ENCODE data around the gene IFT88. TPM values are rescaled to one million over a fixed set of nuclear protein-coding genes. Genes with fewer than 3 reads are reported as not detected.

IFT88 gene
- polyA plus RNA-seq, 1 of the 3 experiments (the other 2 are of a cell fraction): 6.2 TPM

DNA sequence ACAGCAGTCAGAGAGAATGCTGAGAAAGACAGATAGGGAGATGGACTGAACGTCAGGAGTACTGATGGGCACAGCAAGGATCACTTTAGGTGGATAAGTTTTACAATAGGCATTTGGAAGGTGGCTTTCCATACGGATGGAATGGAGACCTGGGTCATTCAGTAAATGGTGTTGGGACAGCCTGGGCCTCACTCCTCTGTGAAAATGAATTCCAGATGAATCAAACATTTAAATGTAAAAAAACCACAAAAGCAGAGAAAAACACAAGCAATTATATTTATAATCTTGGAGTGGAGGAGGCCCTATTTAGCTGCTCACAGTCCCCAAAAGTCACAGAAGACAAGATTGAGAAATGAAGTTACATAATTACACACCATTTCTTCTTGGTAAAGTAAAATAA lies 141.3 kb downstream of the IFT88 start:
- H3K79me2 ChIP-seq (ENCODE audit: insufficient read depth): no peaks in the 10 kb centered on the region
- H3K27me3 ChIP-seq (ENCODE audit: insufficient read depth): no peaks in the 10 kb centered on the region
- ChIA-PET POLR2A (no interaction called here), CTCF (interaction anchor here (1.3 to 3.8 kb wide), 2 partner anchors 14 to 120 kb away, joined by 6 to 18 read pairs; no protein-coding TSS in a partner anchor)
- H3K9me3 ChIP-seq: no peaks in the 10 kb centered on the region
- H3K4me2 ChIP-seq: no peak overlapping the region
- H3K4me1 ChIP-seq (ENCODE audit: control insufficient read depth in 1 of 2, insufficient read depth in 2 of 2, low read depth in 1 of 2, low read length in 1 of 2): peaks cover 2 to 14% of the 10 kb centered on the region in 2 experiments; a peak in 3 of 4 replicates
- H3K27ac ChIP-seq (ENCODE audit: low read depth in 2 of 2, low read length in 1 of 2): peak overlapping the region in 1 of 2 experiments; percentile 80; a peak in 2 of 4 replicates
- H2AFZ ChIP-seq (ENCODE audit: low read depth): no peak overlapping the region
- 79% methylated on average over 2 of the region's 2 CpGs for WGBS (ENCODE audit: low lambda C conversion rate)
- no peaks in the 10 kb centered on the region for H3K36me3 ChIP-seq (replicated peaks in 1 of 2; ENCODE audit: control insufficient read depth in 1 of 2, insufficient read depth in 2 of 2, low read length in 1 of 2)
- no peaks in the 10 kb centered on the region for H3K9me2 ChIP-seq
- no peak overlapping the region for H3K4me3 ChIP-seq (ENCODE audit: low read depth in 2 of 2, low read length in 1 of 2)
- H4K20me1 ChIP-seq (ENCODE audit: insufficient read depth): no peaks in the 10 kb centered on the region
- TF ChIP-seq FOXM1 (IDR thresholded peaks at IDR 0.05; ENCODE audit: low read depth) (no peak), YY1 (IDR thresholded peaks at IDR 0.05; ENCODE audit: low read depth) (no peak), JUND (IDR thresholded peaks at IDR 0.05) (no peak), TAF1 (IDR thresholded peaks at IDR 0.05; ENCODE audit: borderline replicate concordance, low read depth, low read length) (no peak)
- TF ChIP-seq, protein P1, sequence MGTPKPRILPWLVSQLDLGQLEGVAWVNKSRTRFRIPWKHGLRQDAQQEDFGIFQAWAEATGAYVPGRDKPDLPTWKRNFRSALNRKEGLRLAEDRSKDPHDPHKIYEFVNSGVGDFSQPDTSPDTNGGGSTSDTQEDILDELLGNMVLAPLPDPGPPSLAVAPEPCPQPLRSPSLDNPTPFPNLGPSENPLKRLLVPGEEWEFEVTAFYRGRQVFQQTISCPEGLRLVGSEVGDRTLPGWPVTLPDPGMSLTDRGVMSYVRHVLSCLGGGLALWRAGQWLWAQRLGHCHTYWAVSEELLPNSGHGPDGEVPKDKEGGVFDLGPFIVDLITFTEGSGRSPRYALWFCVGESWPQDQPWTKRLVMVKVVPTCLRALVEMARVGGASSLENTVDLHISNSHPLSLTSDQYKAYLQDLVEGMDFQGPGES (IDR thresholded peaks at IDR 0.05; ENCODE audit: low read depth, low read length): no peak
- TF ChIP-seq, protein P2, sequence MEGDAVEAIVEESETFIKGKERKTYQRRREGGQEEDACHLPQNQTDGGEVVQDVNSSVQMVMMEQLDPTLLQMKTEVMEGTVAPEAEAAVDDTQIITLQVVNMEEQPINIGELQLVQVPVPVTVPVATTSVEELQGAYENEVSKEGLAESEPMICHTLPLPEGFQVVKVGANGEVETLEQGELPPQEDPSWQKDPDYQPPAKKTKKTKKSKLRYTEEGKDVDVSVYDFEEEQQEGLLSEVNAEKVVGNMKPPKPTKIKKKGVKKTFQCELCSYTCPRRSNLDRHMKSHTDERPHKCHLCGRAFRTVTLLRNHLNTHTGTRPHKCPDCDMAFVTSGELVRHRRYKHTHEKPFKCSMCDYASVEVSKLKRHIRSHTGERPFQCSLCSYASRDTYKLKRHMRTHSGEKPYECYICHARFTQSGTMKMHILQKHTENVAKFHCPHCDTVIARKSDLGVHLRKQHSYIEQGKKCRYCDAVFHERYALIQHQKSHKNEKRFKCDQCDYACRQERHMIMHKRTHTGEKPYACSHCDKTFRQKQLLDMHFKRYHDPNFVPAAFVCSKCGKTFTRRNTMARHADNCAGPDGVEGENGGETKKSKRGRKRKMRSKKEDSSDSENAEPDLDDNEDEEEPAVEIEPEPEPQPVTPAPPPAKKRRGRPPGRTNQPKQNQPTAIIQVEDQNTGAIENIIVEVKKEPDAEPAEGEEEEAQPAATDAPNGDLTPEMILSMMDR (IDR thresholded peaks at IDR 0.05): no peak
- TF ChIP-seq, protein P3, sequence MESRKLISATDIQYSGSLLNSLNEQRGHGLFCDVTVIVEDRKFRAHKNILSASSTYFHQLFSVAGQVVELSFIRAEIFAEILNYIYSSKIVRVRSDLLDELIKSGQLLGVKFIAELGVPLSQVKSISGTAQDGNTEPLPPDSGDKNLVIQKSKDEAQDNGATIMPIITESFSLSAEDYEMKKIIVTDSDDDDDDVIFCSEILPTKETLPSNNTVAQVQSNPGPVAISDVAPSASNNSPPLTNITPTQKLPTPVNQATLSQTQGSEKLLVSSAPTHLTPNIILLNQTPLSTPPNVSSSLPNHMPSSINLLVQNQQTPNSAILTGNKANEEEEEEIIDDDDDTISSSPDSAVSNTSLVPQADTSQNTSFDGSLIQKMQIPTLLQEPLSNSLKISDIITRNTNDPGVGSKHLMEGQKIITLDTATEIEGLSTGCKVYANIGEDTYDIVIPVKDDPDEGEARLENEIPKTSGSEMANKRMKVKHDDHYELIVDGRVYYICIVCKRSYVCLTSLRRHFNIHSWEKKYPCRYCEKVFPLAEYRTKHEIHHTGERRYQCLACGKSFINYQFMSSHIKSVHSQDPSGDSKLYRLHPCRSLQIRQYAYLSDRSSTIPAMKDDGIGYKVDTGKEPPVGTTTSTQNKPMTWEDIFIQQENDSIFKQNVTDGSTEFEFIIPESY (IDR thresholded peaks at IDR 0.05; ENCODE audit: borderline replicate concordance, low read depth): no peak
- TF ChIP-seq, protein P4, sequence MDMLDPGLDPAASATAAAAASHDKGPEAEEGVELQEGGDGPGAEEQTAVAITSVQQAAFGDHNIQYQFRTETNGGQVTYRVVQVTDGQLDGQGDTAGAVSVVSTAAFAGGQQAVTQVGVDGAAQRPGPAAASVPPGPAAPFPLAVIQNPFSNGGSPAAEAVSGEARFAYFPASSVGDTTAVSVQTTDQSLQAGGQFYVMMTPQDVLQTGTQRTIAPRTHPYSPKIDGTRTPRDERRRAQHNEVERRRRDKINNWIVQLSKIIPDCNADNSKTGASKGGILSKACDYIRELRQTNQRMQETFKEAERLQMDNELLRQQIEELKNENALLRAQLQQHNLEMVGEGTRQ (IDR thresholded peaks at IDR 0.05; ENCODE audit: borderline replicate concordance, low read depth, low read length): no peak
- no peak for DNase-seq
- no peak overlapping the region for H3K9ac ChIP-seq
- H3F3A ChIP-seq (replicated peaks; ENCODE audit: insufficient read depth): peaks cover 19% of the 10 kb centered on the region

DNA sequence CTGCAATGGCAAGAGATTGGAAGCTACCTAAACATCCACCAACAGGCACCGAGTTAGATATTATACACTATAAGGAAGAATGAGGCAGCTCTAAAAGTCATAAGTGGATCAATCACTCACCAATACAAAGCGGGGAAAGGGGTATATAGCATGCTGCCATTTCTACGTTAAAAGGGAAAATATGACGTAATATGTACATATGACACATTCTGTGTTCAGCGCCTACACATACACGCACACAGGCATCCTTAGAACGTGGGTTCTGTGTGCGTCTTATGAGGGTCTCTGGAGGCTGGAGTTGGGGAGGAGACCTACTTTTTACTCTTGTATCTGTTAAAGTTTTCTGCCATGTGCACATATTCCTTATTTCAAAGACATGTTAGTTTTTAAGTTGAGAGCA lies 142.4 kb downstream of the IFT88 start:
- Histone ChIP-seq H3K9me3 (no peaks in the 10 kb centered on the region), H3K9ac (peak overlapping the region; percentile 20; the same call in 1 of the 2 replicates), H3K9me2 (no peaks in the 10 kb centered on the region), H4K20me1 (ENCODE audit: insufficient read depth) (no peaks in the 10 kb centered on the region), H3K27me3 (ENCODE audit: insufficient read depth) (no peaks in the 10 kb centered on the region), H3K27ac (ENCODE audit: low read depth in 2 of 2, low read length in 1 of 2) (peak overlapping the region in 1 of 2 experiments; percentile 80; a peak in 2 of 4 replicates), H3F3A (replicated peaks; ENCODE audit: insufficient read depth) (peaks cover 31% of the 10 kb centered on the region), H3K4me2 (peak overlapping the region; percentile 16; the same call in 1 of the 2 replicates), H2AFZ (ENCODE audit: low read depth) (0 out of 2 replicates have a peak overlapping the region, but pooled peaks have one; percentile 26), H3K79me2 (ENCODE audit: insufficient read depth) (no peaks in the 10 kb centered on the region), H3K4me1 (ENCODE audit: control insufficient read depth in 1 of 2, insufficient read depth in 2 of 2, low read depth in 1 of 2, low read length in 1 of 2) (peaks cover 2 to 25% of the 10 kb centered on the region in 2 experiments; a peak in 3 of 4 replicates), H3K36me3 (replicated peaks in 1 of 2; ENCODE audit: control insufficient read depth in 1 of 2, insufficient read depth in 2 of 2, low read length in 1 of 2) (no peaks in the 10 kb centered on the region), H3K4me3 (ENCODE audit: low read depth in 2 of 2, low read length in 1 of 2) (no peak overlapping the region)
- WGBS (ENCODE audit: low lambda C conversion rate): 94% methylated on average over 8 of the region's 8 CpGs
- DNase-seq: no peak
- ChIA-PET POLR2A (no interaction called here), CTCF (interaction anchor here (0.7 to 3.8 kb wide), 4 partner anchors 13 to 216 kb away, joined by 3 to 18 read pairs (median 12); no protein-coding TSS in a partner anchor)
- TF ChIP-seq, protein P4 (IDR thresholded peaks at IDR 0.05; ENCODE audit: borderline replicate concordance, low read depth, low read length): no peak
- TF ChIP-seq POLR2AphosphoS5 (IDR thresholded peaks at IDR 0.05; ENCODE audit: low read depth, low read length): no peak
- no peak for TF ChIP-seq MEF2A (IDR thresholded peaks at IDR 0.05; ENCODE audit: borderline replicate concordance, low read depth)
- no peak for TF ChIP-seq EZH2phosphoT487 (IDR thresholded peaks at IDR 0.05; ENCODE audit: borderline replicate concordance, low read depth)
- no peak for TF ChIP-seq RAD21 (IDR thresholded peaks at IDR 0.05; ENCODE audit: low read length)
- no peak for TF ChIP-seq RCOR1 (IDR thresholded peaks at IDR 0.05; ENCODE audit: low read length)
- TF ChIP-seq RXRA (IDR thresholded peaks at IDR 0.05; ENCODE audit: borderline replicate concordance, low read depth): no peak
- TF ChIP-seq TCF12 (IDR thresholded peaks at IDR 0.05): no peak
- TF ChIP-seq, protein P5, sequence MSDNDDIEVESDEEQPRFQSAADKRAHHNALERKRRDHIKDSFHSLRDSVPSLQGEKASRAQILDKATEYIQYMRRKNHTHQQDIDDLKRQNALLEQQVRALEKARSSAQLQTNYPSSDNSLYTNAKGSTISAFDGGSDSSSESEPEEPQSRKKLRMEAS (IDR thresholded peaks at IDR 0.05; ENCODE audit: low read depth): no peak
- TF ChIP-seq JUND (IDR thresholded peaks at IDR 0.05): no peak
- no peak for TF ChIP-seq RFX5 (IDR thresholded peaks at IDR 0.05; ENCODE audit: low read length)
